OCI-LY3 (cell line): ENCODE data around the gene HSPB9.

Experiments
- H2AFZ ChIP-seq: fragments of 200-600, 300-600 bp; shearing (Covaris generic); 2 replicates; pipeline ENCODE4 v1.6.0; 2014; ENCODE audit warnings: antibody characterized with exemption, low read depth, low read length
- H3K27ac ChIP-seq: fragments of 200-600, 300-600 bp; sonication (generic); 2 replicates; pipeline ENCODE4 v1.5.1; 2014; ENCODE audit warnings: mild to moderate bottlenecking, low read length, moderate library complexity, mixed read lengths
- H3K27me3 ChIP-seq: fragments of 200-600, 300-600 bp; sonication (generic); 2 replicates; pipeline ENCODE4 v1.6.1; 2014; ENCODE audit warnings: low read depth, low read length, mixed read lengths
- H3K36me3 ChIP-seq: fragments of 200-600, 300-600 bp; sonication (generic); replicated peaks from 2 replicates; pipeline ENCODE3; 2014; ENCODE audit warnings: low read depth, low read length, mixed read lengths
- H3K4me1 ChIP-seq: fragments of 300-600, 200-600 bp; sonication (generic); 2 replicates; pipeline ENCODE4 v1.6.1; 2014; ENCODE audit warnings: low read length, mixed read lengths
- H3K4me2 ChIP-seq: fragments of 200-600, 300-600 bp; sonication (generic); 2 replicates; pipeline ENCODE4 v1.6.1; 2014; ENCODE audit warnings: low read length, mixed read lengths
- H3K4me3 ChIP-seq: fragments of 300-600, 200-600 bp; sonication (generic); 2 replicates; pipeline ENCODE4 v1.5.1; 2014; ENCODE audit warnings: antibody characterized with exemption, mild to moderate bottlenecking, low read length, moderate library complexity
- H3K79me2 ChIP-seq: fragments of 300-600, 200-600 bp; shearing (Covaris generic); 2 replicates; pipeline ENCODE4 v1.6.1; 2014; ENCODE audit warnings: mild to moderate bottlenecking, low read length, mixed read lengths
- H3K9ac ChIP-seq: fragments of 300-600, 200-600 bp; shearing (Covaris generic); 2 replicates; pipeline ENCODE4 v1.6.0; 2014; ENCODE audit warnings: mild to moderate bottlenecking, low read length, moderate library complexity
- H3K9me3 ChIP-seq: fragments of 200-600, 300-600 bp; shearing (Covaris generic); 2 replicates; pipeline ENCODE4 v1.6.1; 2014; ENCODE audit warnings: low read length, mixed read lengths; ENCODE audit not compliant: insufficient read depth
- H4K20me1 ChIP-seq: fragments of 200-600, 300-600 bp; sonication (generic); 2 replicates; pipeline ENCODE4 v1.6.1; 2016; ENCODE audit warnings: low read length, mixed read lengths; ENCODE audit not compliant: insufficient read depth
- CTCF ChIP-seq: fragments of 200-600, 300-600 bp; sonication (generic); IDR thresholded peaks from 2 replicates; pipeline ENCODE4 v1.5.1; 2014; ENCODE audit warnings: antibody characterized with exemption, low read length, low read depth
- EZH2phosphoT487 ChIP-seq: fragments of 200-600 bp; shearing (Covaris generic); IDR thresholded peaks from 2 replicates; pipeline ENCODE4 v1.6.1; 2018; ENCODE audit warnings: antibody characterized with exemption, mixed run types, low read depth

Gene HSPB9

GRCh38 chr17:42131981-42132432 lies 9.4 kb downstream of the HSPB9 start:
- Histone ChIP-seq H3K9ac (no peak overlapping the region), H3K79me2 (peaks cover 59% of the 10 kb centered on the region), H3K27ac (peak overlapping the region; percentile 97), H3K36me3 (peaks cover 49% of the 10 kb centered on the region), H2AFZ (no peak overlapping the region), H3K4me1 (peaks cover 81% of the 10 kb centered on the region), H3K27me3 (no peaks in the 10 kb centered on the region), H3K4me3 (peak overlapping the region; percentile 9; the same call in 1 of the 2 replicates), H3K4me2 (peak overlapping the region; percentile 71), H4K20me1 (peaks cover 23% of the 10 kb centered on the region), H3K9me3 (peaks cover 5% of the 10 kb centered on the region; the same call in 1 of the 2 replicates)
- no peak for TF ChIP-seq CTCF

GRCh38 chr17:42132941-42133340 lies 10.3 kb downstream of the HSPB9 start:
- H4K20me1 ChIP-seq, result peaks cover 23% of the 10 kb centered on the region
- no peaks in the 10 kb centered on the region for H3K27me3 ChIP-seq
- peak overlapping the region; percentile 54 for H3K4me3 ChIP-seq
- H3K36me3 ChIP-seq, result peaks cover 52% of the 10 kb centered on the region
- peaks cover 69% of the 10 kb centered on the region for H3K79me2 ChIP-seq
- peaks cover 79% of the 10 kb centered on the region for H3K4me1 ChIP-seq
- H3K9me3 ChIP-seq, result peaks cover 5% of the 10 kb centered on the region; the same call in 1 of the 2 replicates
- TF ChIP-seq CTCF (no peak), EZH2phosphoT487 (no peak)
- no peak overlapping the region for H2AFZ ChIP-seq
- H3K9ac ChIP-seq, result peak overlapping the region; percentile 56
- peak overlapping the region; percentile 97 for H3K27ac ChIP-seq
- peak overlapping the region; percentile 71 for H3K4me2 ChIP-seq

DNA sequence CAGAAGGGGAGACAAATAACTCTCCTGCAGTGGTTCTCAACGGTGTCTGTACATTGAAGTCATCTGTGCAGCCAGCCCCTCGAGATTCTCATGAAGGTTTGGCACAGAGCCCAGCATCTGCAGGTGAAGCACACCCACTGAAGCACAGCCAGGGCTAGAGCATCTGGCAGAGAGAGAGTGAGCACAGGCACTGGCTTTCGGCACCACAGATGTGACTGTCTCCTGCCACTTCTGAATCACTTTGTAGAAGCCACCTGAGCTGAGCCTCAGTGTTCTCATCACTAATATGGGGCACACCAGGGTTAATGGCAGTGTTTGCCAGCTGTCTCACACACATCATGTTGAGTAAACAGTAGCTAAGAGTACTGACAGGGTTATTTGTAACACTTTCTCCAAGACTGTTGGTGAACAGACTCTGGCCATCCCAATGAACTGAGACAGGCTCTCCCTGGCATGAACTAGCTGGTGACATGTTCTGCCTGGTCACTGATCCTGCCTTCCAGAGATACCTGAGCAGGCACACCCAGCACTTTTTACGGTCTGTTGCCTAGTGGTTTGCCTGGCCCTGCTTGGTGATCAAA lies 10.9 kb downstream of the HSPB9 start:
- Histone ChIP-seq H3K4me3 (peak overlapping the region; percentile 54), H3K79me2 (peaks cover 75% of the 10 kb centered on the region), H4K20me1 (peaks cover 23% of the 10 kb centered on the region), H3K9me3 (peaks cover 5% of the 10 kb centered on the region; the same call in 1 of the 2 replicates), H3K4me2 (peak overlapping the region; percentile 71), H3K4me1 (peaks cover 79% of the 10 kb centered on the region), H2AFZ (no peak overlapping the region), H3K27me3 (no peaks in the 10 kb centered on the region), H3K9ac (peak overlapping the region; percentile 56; the same call in 1 of the 2 replicates), H3K27ac (peak overlapping the region; percentile 97), H3K36me3 (peaks cover 47% of the 10 kb centered on the region)
- no peak for TF ChIP-seq EZH2phosphoT487
- TF ChIP-seq CTCF, result no peak

DNA sequence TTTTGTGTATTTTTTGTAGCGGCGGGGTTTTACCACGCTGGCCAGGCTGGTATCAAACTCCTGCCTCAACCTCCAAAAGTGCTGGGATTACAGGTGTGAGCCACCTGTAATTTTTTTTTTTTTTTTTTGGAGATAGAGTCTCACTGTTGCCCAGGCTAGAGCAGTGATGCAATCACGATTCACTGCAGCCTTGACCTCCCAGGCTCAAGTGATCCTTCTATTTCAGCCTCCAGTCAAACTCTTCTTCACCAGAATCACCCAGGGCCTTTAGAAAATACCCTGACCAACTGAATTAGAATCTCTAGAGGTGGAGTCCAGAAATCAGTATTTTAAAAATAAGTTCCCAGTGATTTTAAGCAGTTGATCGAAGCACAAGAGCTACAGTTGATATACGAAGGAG lies 12.5 kb downstream of the HSPB9 start:
- no peak for TF ChIP-seq EZH2phosphoT487
- TF ChIP-seq CTCF, result no peak
- Histone ChIP-seq H3K9ac (no peak overlapping the region), H3K27me3 (no peaks in the 10 kb centered on the region), H3K4me3 (no peak overlapping the region), H3K36me3 (peaks cover 31% of the 10 kb centered on the region), H3K4me2 (peak overlapping the region; percentile 49), H2AFZ (no peak overlapping the region), H3K79me2 (peaks cover 90% of the 10 kb centered on the region), H4K20me1 (peaks cover 29% of the 10 kb centered on the region), H3K4me1 (peaks cover 82% of the 10 kb centered on the region), H3K27ac (peak overlapping the region; percentile 67; the same call in 1 of the 2 replicates), H3K9me3 (peaks cover 5% of the 10 kb centered on the region; the same call in 1 of the 2 replicates)
